PFSK-1 (cell line): ENCODE results near the gene BHLHE41.

Experiments used
- FOXP2 ChIP-seq: optimal IDR thresholded peaks from 2 replicates; pipeline ENCODE3; 2011; ENCODE audit warnings: borderline replicate concordance, control low read depth, inconsistent platforms; ENCODE audit not compliant: insufficient read depth; ENCODE audit errors: extremely low read length, extremely low read depth
- REST ChIP-seq, 2 experiments: IDR thresholded peaks; 2 replicates each; pipeline versions ENCODE4 v1.6.1 to v1.8.0; 2011 to 2012; ENCODE audit warnings: low read depth in 2 of 2, low read length in 2 of 2, control low read depth in 1 of 2, inconsistent platforms in 1 of 2, mild to moderate bottlenecking in 1 of 2, moderate library complexity in 1 of 2; ENCODE audit not compliant: insufficient read depth in 1 of 2
- TAF1 ChIP-seq: IDR thresholded peaks from 2 replicates; pipeline ENCODE4 v1.6.1; 2012; ENCODE audit warnings: low read length, control low read depth, borderline replicate concordance; ENCODE audit not compliant: insufficient read depth

Gene BHLHE41

GRCh38 chr12:26077915-26078702 is 46.7 kb downstream of the BHLHE41 start:
- TF ChIP-seq FOXP2 (no peak), TAF1 (no peak), REST (IDR thresholded peaks at IDR 0.05; ENCODE audit: insufficient read depth in 1 of 2, low read depth in 2 of 2, low read length in 2 of 2) (no peak)
